Endothelial cell of umbilical vein (primary cell): ENCODE measurements around the gene PCP2. TPM values are rescaled to one million over a fixed set of nuclear protein-coding genes. Genes with fewer than 3 reads are reported as not detected.

Experiments used
- BruUV-seq: library from RNA; stranded (reverse); fragments of 400-500 nt; replicated peaks from 2 replicates; lab custom pipeline; 2021; lab: Mats Ljungman, UMichigan
- CTCF ChIA-PET: fragments of 300-600, 350-600 bp; sonication (Branson Sonifier 250); formaldehyde crosslinking; loops from one replicate; lab custom pipeline; 2021; ENCODE audit warnings: antibody characterized with exemption, inconsistent platforms; lab: Charles Lee
- POLR2A ChIA-PET: fragments of 300-600, 350-600 bp; sonication (Branson Sonifier 250); formaldehyde crosslinking; loops from one replicate; lab custom pipeline; 2021; ENCODE audit warnings: antibody characterized with exemption, inconsistent platforms; lab: Charles Lee
- DNase-seq: peaks from one replicate; pipeline ENCODE4 v3.0.0-alpha.2; 2011; ENCODE audit warnings: low read depth, low spot score
- FAIRE-seq: peaks from 2 replicates; lab custom pipeline; 2011; peaks lifted over from hg19 to GRCh38; lab: Jason Lieb, UNC
- H2AFZ ChIP-seq: 2 replicates; pipeline ENCODE4 v1.6.0; 2012; ENCODE audit warnings: low read depth, low read length, control low read depth, inconsistent platforms
- H3K27ac ChIP-seq: 2 replicates; pipeline ENCODE4 v1.5.1; 2011; ENCODE audit warnings: low read depth, mild to moderate bottlenecking, control low read depth, low read length, moderate library complexity; ENCODE audit not compliant: insufficient read depth
- H3K27me3 ChIP-seq, 2 experiments: 2 replicates each; pipeline versions ENCODE4 v1.6.0 to v1.6.1; 2011; ENCODE audit warnings: low read length in 2 of 2, mixed read lengths in 1 of 2; ENCODE audit not compliant: control insufficient read depth in 2 of 2, insufficient read depth in 2 of 2
- H3K36me3 ChIP-seq, 2 experiments: 2 replicates in 1 of 2; 3 replicates in 1 of 2; pipeline ENCODE4 v1.5.1; 2011; ENCODE audit warnings: low read length in 2 of 2, mild to moderate bottlenecking in 1 of 2, moderate library complexity in 1 of 2; ENCODE audit not compliant: control insufficient read depth in 2 of 2, insufficient read depth in 2 of 2; ENCODE audit errors: extremely low read depth in 1 of 2
- H3K4me1 ChIP-seq: 3 replicates; pipeline ENCODE4 v1.5.1; 2011; ENCODE audit warnings: mild to moderate bottlenecking, low read length; ENCODE audit not compliant: control insufficient read depth, insufficient read depth; ENCODE audit errors: extremely low read depth
- H3K4me2 ChIP-seq: 2 replicates; pipeline ENCODE4 v1.6.1; 2011; ENCODE audit warnings: low read length, control low read depth, mixed read lengths; ENCODE audit not compliant: insufficient read depth
- H3K4me3 ChIP-seq, 3 experiments: fragments of 200-600 bp in 1 of 3; sonication (generic), shearing (Covaris generic) in 1 of 3; replicated peaks in 1 of 3; 2 replicates each; pipeline ENCODE4 v1.5.1; 2011 to 2016; ENCODE audit warnings: control low read depth in 3 of 3, low read length in 3 of 3, mild to moderate bottlenecking in 2 of 3, inconsistent platforms in 1 of 3, low read depth in 1 of 3, moderate library complexity in 1 of 3; ENCODE audit not compliant: insufficient read depth in 1 of 3
- H3K79me2 ChIP-seq: 2 replicates; pipeline ENCODE4 v1.6.0; 2012; ENCODE audit warnings: low read length, inconsistent platforms; ENCODE audit not compliant: control insufficient read depth, insufficient read depth
- H3K9ac ChIP-seq: replicated peaks from 2 replicates; pipeline ENCODE3; 2011; ENCODE audit warnings: low read length, control low read depth; ENCODE audit not compliant: insufficient read depth; ENCODE audit errors: extremely low read depth
- H3K9me1 ChIP-seq: replicated peaks from 3 replicates; pipeline ENCODE4 v1.6.0; 2011; ENCODE audit warnings: mild to moderate bottlenecking, low read length; ENCODE audit not compliant: control insufficient read depth, insufficient read depth; ENCODE audit errors: extremely low read depth
- H3K9me3 ChIP-seq: replicated peaks from 2 replicates; pipeline ENCODE4 v1.5.1; 2012; ENCODE audit warnings: low read length, inconsistent platforms; ENCODE audit not compliant: control insufficient read depth, insufficient read depth
- H4K20me1 ChIP-seq: replicated peaks from 2 replicates; pipeline ENCODE3; 2011; ENCODE audit warnings: mild to moderate bottlenecking, low read length; ENCODE audit not compliant: control insufficient read depth, insufficient read depth; ENCODE audit errors: extremely low read depth
- EZH2 ChIP-seq: IDR thresholded peaks from 2 replicates; pipeline ENCODE4 v1.6.1; 2012; ENCODE audit warnings: borderline replicate concordance, low read depth, mild to moderate bottlenecking, moderate library complexity, low read length, inconsistent platforms; ENCODE audit not compliant: severe bottlenecking
- FOS ChIP-seq: IDR thresholded peaks from 2 replicates; pipeline ENCODE4 v1.6.1; 2011; ENCODE audit warnings: mild to moderate bottlenecking, low read length, moderate library complexity, borderline replicate concordance; ENCODE audit not compliant: insufficient read depth
- GATA2 ChIP-seq: IDR thresholded peaks from 2 replicates; pipeline ENCODE4 v1.7.0; 2011; ENCODE audit warnings: low read depth, mild to moderate bottlenecking, moderate library complexity, mixed read lengths, low read length; ENCODE audit not compliant: insufficient read length, insufficient read depth
- JUN ChIP-seq: IDR thresholded peaks from 2 replicates; pipeline ENCODE4 v1.6.1; 2011; ENCODE audit warnings: borderline replicate concordance, low read depth; ENCODE audit not compliant: insufficient read length, insufficient read depth
- MYC ChIP-seq: IDR thresholded peaks from one replicate; pipeline ENCODE4 v1.6.1; 2011; ENCODE audit warnings: mild to moderate bottlenecking, low read depth, low read length
- POLR2A ChIP-seq: IDR thresholded peaks from 2 replicates; pipeline ENCODE4 v1.6.1; 2012; ENCODE audit warnings: low read depth, mild to moderate bottlenecking, control low read depth, low read length
- POLR2AphosphoS5 ChIP-seq: IDR thresholded peaks from 2 replicates; pipeline ENCODE4 v1.6.1; 2012; ENCODE audit warnings: low read depth, mild to moderate bottlenecking, control low read depth, low read length, moderate library complexity; ENCODE audit not compliant: insufficient read depth
- dilution Hi-C: fragments of 300-500 bp; cut with MboI; formaldehyde crosslinking; loops from one replicate; pipeline ENCODE4 v1.15.0; 2019; ENCODE audit warnings: low sequenced_read_pairs; ENCODE audit not compliant: extremely low pct_ligation_motif_present
- intact Hi-C: fragments of 100-400 bp; cut with micrococcal nuclease; formaldehyde crosslinking; loops from one replicate; pipeline ENCODE4 v1.10.0; 2022
- polyA plus RNA-seq, 4 experiments: library from polyadenylated mRNA; depleted of rRNA in 3 of 4; stranded (reverse) in 3 of 4; unstranded in 1 of 4; fragments of >200 nt; gene quantifications; 2 replicates each; pipeline versions ENCODE4 v1.2.1 to v1.2.3, GENCODE V29; 2011 to 2012; ENCODE audit warnings: missing spikeins in 1 of 4
- total RNA-seq: library from RNA; stranded (reverse); gene quantifications from 2 replicates; pipeline ENCODE4 v1.2.3, GENCODE V29; 2021
- TF ChIP-seq, protein P1 (sequence below): IDR thresholded peaks from 2 replicates; pipeline ENCODE4 v1.6.1; 2011; ENCODE audit not compliant: insufficient read depth, insufficient read length
- TF ChIP-seq, protein P2 (sequence below), 2 donors: IDR thresholded peaks; 1 replicate in 1 of 2; 2 replicates in 1 of 2; pipeline ENCODE4 v1.5.1; 2011; ENCODE audit warnings: low read length in 2 of 2, mild to moderate bottlenecking in 2 of 2, moderate library complexity in 2 of 2, control low read depth in 1 of 2, inconsistent platforms in 1 of 2, low read depth in 1 of 2; ENCODE audit not compliant: insufficient read depth in 1 of 2; ENCODE audit errors: extremely low read depth in 1 of 2

PCP2 gene
- total and polyA plus RNA-seq, 2 donors (not counting 3 experiments of a cell fraction or from before 2014, with no cell fraction given) = not detected

GRCh38 chr19:7625763-7626372, 7.7 kb downstream of the PCP2 start:
- H3K27me3 ChIP-seq = no peaks in the 10 kb centered on the region
- peaks cover 16% of the 10 kb centered on the region for H3K4me1 ChIP-seq
- TF ChIP-seq JUN (no peak), EZH2 (no peak), GATA2 (no peak), POLR2AphosphoS5 (no peak), MYC (no peak), POLR2A (no peak), FOS (no peak)
- TF ChIP-seq, protein P1, sequence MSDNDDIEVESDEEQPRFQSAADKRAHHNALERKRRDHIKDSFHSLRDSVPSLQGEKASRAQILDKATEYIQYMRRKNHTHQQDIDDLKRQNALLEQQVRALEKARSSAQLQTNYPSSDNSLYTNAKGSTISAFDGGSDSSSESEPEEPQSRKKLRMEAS = no peak
- TF ChIP-seq, protein P2, sequence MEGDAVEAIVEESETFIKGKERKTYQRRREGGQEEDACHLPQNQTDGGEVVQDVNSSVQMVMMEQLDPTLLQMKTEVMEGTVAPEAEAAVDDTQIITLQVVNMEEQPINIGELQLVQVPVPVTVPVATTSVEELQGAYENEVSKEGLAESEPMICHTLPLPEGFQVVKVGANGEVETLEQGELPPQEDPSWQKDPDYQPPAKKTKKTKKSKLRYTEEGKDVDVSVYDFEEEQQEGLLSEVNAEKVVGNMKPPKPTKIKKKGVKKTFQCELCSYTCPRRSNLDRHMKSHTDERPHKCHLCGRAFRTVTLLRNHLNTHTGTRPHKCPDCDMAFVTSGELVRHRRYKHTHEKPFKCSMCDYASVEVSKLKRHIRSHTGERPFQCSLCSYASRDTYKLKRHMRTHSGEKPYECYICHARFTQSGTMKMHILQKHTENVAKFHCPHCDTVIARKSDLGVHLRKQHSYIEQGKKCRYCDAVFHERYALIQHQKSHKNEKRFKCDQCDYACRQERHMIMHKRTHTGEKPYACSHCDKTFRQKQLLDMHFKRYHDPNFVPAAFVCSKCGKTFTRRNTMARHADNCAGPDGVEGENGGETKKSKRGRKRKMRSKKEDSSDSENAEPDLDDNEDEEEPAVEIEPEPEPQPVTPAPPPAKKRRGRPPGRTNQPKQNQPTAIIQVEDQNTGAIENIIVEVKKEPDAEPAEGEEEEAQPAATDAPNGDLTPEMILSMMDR (IDR thresholded peaks at IDR 0.05; ENCODE audit: extremely low read depth in 1 of 2, insufficient read depth in 1 of 2, low read depth in 1 of 2, low read length in 2 of 2) = no peak
- ChIA-PET CTCF (interaction anchor here (0.7 kb wide), 2 partner anchors 36 to 57 kb away, joined by 3 read pairs; no protein-coding TSS in a partner anchor), POLR2A (no interaction called here)
- DNase-seq = no peak
- H3K9me1 ChIP-seq = no peaks in the 10 kb centered on the region
- H3K9me3 ChIP-seq = no peaks in the 10 kb centered on the region
- no peak overlapping the region for H3K4me2 ChIP-seq
- H2AFZ ChIP-seq = no peak overlapping the region
- intact Hi-C loops = no loop called here
- H3K79me2 ChIP-seq = peaks cover 41% of the 10 kb centered on the region
- H3K27ac ChIP-seq = no peak overlapping the region
- dilution Hi-C loops = no loop called here
- peaks cover 2 to 28% of the 10 kb centered on the region in 2 experiments for H3K36me3 ChIP-seq
- H3K9ac ChIP-seq = no peak overlapping the region
- no peak for FAIRE-seq
- no TSS peak for BruUV-seq
- no peak overlapping the region for H3K4me3 ChIP-seq
- H4K20me1 ChIP-seq = no peaks in the 10 kb centered on the region
